ENCODE measurements around the gene TMEM59.
"Not testable (repeated sequence)": the region's sequence is repeated elsewhere in the genome, so short reads cannot be mapped to it uniquely, and the experiment has no call there.

The TMEM59 gene

DNA sequence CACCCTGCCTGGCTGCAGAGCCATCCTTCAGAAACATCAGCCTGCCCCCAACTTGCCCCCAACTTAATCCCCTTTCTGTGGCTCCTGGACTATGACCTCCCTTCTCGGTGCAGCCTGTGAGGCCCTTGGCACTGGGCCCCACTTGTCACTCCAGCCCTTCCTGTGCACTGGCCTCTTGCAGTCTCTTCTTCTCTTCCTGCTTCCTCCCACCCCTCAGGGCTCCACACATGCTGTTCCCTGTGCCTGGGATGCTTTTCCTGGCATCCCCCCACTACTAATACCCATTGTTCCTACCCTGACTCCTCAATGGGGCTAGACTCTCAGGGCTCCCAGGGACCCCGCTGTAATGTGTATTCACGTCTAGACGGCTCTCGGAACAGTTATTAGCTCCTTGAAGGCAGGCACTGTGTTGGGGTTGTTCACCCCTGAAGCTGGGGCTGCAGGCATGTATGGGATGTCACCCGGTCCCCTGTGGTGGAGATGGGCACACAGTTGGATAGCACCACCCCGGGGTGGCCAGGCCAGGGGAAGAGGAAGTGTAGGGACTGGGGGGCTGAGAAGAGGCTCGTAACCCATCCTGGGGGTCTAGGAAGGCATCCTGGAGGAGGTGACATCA lies 39.5 kb downstream of the TMEM59 start:
- DNase-seq (ENCODE audit: low read depth, low spot score), result no peak

DNA sequence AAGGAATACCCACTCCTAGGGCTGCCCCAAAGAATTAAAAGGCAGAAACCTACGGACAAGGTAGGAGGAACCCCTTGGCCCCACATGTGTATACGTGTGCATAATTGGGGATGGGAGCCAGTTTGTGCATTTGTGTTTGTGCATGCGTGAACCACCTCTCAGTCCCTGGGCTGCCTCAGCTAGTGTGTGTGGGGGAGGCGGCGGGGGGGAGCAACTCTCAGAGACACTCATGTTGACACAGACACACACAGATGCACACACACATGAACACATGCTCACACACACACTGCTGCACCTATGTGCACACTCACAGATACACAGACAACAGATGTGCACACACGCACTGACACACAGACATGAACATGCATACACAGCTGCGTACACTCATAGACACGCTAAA lies 40.1 kb downstream of the TMEM59 start:
- DNase-seq (ENCODE audit: low read depth, low spot score), result no peak

DNA sequence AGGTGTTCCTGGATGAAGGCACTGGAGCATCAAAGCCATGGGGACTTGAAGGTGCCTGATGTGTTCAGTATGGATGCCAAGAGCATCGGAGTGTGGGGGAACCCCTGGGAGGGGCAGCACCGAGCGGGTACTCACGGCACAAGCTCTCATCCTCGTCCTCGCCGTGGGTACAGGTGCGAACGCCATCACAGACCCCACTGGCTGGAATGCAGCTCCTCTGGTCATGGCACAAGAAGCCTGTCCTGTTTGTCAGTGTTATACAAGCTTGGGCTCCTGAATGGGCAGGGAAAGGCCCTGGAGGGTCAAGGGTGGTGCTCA lies 41.0 kb downstream of the TMEM59 start:
- no peak for DNase-seq (ENCODE audit: low read depth, low spot score)

DNA sequence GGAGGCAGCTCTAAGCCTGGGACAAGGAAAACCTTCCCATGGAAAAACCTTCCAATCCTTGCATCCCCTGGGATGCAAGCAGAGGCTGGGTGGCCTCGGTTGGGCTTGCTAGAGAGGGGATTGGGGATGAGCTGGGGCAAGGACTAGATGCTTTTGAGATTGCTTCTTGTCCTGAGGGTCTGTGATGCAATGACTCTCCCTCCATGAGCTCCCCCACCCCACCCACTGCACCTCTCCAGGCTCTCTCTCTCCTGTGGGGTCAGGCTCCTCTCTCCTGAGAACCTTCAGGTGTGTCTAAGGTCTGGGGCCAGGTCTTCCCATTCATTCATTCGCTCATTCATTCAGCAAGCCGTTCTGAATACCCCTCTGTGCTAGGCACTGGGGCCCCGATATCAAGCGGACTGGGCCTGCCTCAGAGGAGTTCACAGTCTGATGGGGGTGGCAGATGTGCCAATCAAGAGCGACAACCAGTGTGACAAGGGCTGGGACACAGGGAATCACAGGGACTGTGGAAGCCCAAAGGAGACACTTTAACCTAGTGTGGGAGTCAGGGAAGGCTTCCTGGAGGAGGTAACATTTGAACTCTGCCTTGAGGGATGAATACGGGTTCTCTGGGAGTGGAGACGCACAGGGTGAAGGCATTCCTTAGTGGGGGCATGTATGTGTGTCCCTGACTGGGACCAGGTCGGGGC lies 41.5 kb downstream of the TMEM59 start:
- DNase-seq (ENCODE audit: low read depth, low spot score), result no peak

DNA sequence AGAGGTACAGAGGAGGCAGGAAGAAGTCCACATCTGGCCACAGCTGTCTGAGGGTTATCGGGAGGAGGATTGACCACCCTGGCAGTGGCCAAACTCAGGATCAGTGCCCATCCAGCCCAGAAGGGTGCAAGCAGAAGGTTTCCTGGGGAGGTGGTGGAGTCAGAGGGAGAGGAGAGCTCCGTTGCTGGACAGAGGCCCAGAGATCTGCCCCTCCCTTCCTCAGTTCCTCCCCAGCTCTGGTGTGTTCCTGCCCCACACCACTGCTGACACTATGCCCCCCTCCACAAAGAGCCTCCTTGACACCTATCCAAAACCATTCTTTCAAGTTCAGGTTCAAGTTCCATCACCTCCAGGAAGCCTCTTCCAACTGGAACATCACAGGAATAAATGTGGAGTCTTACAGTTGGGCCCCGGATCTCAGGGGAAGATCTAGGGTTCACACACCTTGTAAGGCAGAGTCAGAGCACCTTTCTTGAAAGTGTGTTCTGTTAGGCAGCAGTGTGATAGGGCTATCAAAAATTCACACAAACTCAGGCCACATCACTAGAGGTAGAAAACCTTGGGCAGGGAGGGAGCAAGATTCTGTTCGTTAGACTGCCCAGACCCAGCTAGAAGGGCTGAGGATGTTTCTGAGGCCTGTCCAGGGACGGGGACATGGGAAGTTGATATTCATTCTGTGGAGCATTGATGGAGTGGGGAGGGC lies 42.4 kb downstream of the TMEM59 start:
- no peak for DNase-seq (ENCODE audit: low read depth, low spot score)

DNA sequence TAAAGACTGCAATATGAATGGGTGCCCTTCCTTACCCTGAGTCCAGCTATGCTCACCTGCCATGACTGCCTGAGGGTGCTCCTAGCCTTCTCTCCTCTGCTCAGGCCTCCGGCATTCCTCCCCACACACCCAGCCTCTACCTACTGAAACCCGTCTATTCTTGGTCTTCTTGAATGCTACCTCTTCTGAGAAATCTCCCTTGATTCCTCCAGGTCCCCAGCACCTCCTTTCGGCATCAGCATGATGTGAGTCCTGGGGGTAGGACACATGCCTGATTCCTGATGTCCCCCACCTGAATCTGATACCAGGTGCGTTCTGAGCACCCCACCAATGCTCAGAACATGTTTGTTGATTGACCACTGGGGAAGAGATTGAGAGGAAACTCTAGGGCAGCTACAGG lies 43.6 kb downstream of the TMEM59 start:
- no peak for DNase-seq (ENCODE audit: low read depth, low spot score)

DNA sequence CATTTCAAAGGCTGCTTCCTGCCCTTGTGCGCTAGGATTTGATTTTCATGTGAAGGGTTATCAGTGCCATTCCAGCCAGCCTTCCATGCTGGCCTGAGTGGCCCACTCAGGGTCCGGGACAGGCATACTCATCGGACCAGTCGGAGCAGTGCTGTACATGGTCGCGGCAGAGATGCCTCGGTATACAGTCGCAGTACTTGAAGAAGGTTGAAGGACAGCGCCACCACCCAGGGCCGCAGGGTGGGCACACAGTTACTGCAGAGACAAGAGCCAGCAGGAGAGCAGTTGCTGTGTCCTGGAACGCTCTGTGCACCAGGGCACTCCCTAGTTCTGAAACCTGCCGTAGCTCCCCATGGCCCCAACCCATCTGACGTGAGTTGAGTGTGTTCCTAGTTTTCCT lies 44.1 kb downstream of the TMEM59 start:
- DNase-seq (ENCODE audit: low read depth, low spot score), result no peak

DNA sequence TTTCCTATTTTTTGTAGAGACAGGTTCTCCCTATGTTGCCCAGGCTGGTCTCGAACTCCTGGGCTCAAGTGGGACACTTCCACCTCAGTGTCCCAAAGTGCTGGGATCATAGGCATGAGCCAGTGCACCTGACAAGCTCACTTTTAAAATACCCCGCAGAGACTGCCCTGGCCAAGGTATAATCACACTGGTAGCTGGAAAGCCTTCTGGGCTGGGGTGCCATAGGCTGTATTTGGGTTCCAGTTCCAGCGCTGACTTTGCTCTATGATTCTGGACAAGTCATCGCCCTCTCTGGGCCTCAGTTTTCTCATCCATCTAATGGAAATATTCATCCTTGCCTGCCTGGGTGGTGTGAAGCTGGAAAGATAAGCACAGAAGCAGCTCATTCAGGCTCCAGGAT lies 45.4 kb downstream of the TMEM59 start:
- DNase-seq (ENCODE audit: low read depth, low spot score), result no peak

DNA sequence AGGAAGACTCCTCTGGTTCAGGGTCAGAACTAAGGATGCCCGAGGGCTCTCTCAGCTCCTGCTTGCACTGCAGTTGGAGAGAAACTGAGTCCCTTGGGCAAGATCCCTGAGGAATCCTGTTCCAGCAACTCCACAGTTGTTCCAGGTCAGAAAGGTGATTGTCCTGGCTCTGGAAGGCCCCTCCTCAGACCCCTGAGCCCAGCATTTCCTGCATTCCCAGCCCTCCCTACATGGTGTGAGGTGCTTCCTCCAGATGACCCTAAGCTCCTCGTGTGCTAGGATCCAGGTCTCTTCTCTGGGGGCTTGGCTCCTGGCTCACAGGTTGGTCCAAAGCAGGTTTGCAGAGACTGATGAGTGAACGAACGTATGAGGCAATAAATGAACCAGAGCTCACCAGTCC lies 46.5 kb downstream of the TMEM59 start:
- no peak for DNase-seq (ENCODE audit: low read depth, low spot score)

DNA sequence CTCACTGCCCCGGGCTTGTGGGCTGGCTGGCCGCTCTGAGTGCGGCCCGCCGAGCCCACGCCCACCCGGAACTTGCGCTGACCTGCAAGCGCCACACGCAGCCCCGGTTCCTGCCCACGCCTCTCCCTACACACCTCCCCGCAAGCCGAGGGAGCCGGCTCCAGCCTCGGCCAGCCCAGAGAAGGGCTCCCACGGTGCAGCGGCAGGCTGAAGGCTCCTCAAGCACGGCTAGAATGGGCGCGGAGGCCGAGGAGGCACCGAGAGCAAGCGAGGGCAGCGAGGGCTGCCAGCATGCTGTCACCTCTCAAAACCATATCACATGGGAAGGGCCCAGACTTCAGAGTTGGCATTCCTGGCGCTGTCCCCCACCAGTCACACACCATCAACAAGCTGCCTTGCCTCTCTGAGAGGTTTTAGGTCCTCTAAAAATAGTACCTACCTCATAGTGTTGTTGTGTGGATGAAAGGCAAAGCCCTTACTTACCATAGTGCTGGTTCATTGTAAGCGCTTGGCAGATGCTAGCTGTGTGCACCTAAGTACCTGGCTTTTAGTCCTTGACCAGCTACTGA lies 48.4 kb downstream of the TMEM59 start:
- DNase-seq (ENCODE audit: low read depth, low spot score), result no peak

DNA sequence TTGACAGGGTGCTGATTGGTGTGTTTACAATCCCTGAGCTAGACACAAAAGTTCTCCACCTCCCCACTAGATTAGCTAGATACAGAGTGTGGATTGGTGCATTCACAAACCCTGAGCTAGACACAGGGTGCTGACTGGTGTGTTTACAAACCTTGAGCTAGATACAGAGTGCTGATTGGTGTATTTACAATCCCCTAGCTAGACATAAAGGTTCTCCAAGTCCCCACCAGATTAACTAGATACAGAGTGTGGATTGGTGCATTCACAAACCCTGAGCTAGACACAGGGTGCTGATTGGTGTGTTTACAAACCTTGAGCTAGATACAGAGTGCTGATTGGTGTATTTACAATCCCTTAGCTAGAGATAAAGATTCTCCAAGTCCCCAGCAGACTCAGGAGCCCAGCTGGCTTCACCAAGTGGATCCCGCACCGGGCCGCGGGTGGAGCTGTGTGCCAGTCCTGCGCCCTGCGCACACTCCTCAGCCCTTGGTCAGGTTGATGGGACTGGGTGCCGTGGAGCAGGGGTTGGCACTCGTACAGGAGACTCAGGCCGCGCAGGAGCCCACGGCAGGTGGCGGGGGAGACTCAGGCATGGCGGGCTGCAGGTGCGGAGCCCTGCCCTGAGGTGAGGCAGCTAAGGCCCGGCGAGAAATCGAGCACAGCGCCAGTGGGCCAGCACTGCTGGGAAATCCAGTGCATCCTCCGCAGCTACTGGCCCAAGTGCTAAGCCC lies 49.1 kb downstream of the TMEM59 start:
- not testable (repeated sequence) for DNase-seq (ENCODE audit: low read depth, low spot score)

DNA sequence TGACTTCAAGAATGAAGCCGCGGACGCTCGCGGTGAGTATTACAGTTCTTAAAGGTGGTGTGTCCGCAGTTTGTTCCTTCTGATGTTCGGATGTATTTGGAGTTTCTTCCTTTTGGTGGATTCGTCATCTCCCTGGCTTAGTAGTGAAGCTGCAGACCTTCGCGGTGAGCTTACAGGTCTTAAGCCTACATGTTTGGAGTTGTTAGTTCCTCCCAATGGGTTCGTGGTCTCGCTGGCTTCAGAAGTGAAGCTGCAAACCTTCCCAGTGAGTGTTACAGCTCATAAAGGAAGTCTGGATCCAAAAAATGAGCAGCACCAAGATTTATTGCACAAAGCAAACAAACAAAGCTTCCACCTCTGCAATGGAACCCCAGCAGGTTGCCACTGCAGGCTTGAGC lies 49.8 kb downstream of the TMEM59 start:
- no peak for DNase-seq (ENCODE audit: low read depth, low spot score)

DNA sequence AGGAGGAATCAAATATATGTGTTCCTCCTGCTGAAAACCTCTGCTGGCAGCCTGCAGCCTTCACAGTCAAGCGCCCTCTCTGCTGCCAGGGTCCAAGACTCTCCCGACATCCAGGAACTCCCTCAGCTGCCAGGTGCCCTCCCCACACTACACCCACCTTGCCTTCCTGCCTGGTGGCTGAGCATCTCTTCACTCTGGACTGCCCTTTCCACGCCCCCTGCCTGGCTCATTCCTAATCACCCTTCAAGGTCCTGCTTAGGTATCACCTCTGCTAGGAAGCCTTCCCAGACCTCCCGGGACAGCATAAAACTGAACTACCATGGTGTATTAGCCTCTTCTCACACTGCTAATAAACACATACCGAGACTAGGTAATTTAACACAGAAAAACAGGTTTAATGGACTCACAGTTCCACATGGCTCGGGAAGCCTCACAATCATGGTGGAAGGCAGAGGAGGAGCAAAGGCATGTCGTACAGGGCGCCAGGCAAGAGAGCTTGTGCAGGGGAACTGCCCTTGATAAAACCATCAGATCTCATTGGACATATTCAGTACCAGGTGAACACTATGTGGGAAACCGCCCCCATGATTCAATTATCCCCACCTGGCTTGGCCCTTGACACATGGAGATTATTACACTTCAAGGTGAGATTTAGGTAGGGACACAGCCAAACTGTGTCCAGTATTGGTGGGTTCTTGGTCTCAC lies 50.3 kb downstream of the TMEM59 start:
- DNase-seq (ENCODE audit: low read depth, low spot score), result no peak

DNA sequence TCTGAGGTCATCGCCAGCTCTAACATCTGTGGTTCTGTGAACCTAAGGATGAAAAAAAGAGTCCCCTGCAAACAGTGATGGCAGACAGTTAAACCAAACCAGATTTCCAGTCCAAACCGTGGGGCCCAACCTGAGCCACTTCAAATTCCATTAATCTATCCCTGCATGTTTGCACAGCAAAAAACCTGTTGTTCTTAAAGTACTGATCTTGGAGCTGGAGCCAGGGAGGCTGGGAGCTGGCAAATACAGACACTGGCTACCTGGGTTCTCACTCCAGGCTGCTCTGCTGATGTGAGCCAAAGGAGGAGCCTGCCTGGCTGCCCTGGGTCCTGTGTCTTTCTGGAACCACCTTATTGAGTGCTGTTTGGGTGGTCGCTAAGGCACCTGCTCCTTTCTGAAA lies 51.4 kb downstream of the TMEM59 start:
- DNase-seq (ENCODE audit: low read depth, low spot score), result no peak

DNA sequence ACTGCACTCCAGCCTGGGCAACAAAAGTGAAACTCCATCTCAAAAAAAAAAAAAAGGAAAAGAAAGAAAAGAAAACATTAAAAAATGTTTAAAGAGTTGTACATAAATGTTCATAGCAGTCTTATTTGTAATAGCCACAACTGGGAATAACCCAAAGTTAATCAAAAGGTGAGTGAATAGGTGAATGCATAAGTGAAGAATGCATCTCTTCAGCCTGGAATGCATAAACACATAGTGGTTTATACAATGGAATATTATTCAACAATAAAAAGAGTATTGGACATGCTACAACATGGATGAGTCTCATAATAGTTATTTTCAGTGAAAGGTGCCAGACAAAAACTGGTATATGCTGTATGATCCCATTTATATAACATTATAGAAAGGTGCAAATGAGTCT lies 53.1 kb downstream of the TMEM59 start:
- DNase-seq (ENCODE audit: low read depth, low spot score), result no peak

DNA sequence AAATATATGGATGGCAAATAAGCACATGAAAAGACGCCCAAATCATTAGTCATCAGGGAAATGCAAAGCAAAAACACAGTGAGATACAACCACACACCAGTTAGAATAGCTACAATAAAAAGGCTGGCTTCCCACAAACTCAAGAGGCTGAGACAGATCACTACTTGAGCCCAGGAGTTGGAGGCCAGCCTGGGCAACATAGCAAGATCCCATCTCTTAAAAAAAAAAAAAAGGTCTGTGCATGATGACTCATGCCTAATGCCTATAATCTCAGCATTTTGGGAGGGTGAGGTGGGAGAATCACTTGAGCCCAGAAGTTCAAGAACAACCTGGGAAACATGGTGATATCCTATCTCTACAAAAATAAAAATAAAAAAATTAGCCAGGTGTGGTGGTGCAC lies 54.8 kb downstream of the TMEM59 start:
- DNase-seq (ENCODE audit: low read depth, low spot score), result no peak

DNA sequence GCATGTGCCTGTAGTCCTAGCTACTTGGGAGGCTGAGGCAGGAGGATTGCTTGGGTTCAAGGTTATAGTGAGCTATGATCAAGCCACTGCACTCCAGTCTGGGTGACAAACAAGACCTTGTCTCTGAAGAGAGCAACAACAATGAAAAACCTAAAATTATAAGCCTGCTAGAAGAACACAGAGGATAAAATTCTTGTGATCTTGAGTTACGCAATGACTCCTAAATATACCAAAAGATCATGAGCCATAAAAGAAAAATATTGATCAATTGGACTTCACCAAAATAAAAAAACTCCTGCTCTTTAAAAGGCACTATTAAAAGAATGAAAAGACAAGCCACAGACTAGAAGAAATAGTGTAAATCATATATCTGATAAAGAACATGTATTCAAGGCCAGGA lies 57.3 kb downstream of the TMEM59 start:
- no peak for DNase-seq (ENCODE audit: low read depth, low spot score)

DNA sequence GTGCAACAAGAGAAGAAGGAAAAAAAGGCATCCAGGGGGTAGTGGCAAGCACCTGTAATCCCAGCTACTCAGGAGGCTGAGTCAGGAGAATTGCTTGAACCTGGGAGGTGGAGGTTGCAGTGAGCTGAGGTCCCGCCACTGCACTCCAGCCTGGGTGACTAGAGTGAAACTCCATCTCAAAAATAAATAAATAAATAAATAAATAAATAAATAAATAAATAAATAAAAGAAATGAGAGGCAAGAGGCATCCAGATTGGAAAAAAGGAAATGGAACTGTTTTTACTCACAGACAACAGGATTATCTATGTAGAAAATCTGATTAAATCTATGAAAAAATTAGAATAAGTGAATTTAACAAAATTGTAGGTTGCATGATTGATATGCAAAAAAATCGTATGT lies 58.5 kb downstream of the TMEM59 start:
- DNase-seq (ENCODE audit: low read depth, low spot score), result not testable (repeated sequence)

DNA sequence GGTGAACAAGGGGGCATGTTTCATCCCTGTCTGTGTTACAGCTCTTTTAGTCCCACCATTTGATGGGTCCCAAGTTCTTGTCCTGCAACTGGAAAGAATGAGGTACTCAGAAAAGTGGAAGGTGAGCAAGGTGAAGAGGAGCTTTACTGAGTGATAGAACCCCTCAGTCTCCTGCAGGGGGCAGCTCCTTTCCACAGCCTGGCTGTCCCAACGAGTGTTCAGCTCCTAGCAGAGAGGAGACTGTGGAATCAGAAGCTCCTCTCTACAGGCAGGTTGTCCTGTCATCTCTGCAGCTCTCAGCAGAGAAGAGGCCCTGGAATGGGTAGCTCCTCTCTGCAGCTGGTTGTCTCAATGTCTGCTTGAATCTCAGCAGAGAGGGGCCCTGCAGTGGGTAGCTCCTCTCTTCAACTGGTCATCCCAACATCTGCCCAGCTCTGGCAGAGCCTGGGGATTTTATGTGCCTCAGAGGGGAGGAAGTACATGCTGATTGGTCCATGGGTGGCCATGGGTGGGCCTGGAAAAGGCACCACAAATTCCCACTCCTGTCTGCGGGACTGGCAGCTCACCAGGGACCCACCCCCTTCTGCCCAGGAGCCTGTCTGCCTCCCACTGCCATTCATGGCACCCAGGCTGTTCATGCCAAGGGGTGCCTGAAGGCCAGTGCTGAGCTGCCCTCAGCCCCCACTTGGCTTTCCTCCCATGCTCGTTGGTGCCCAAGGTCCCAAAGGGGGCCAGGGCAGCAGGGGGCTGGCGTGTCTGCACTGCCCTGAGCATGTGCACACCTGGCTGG lies 60.7 kb downstream of the TMEM59 start:
- DNase-seq (ENCODE audit: low read depth, low spot score), result no peak

DNA sequence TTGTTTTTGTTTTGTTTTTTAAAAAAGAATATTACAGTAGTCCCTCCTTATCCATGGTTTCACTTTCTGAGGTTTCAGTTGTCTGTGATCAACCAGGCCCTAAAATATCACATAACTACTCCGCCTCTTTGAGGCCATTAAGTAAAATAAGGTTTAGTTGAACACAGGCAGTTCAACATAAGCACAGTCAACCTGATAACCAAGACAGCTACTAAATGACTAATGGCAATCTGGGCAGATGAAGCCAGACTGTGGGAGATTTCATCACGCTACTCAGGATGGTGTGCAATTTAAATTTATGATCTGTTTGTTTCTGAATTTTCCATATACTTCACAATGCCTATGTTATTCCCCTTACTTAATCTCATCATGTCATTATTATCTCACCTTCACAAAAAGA lies 65.1 kb downstream of the TMEM59 start:
- DNase-seq (ENCODE audit: low read depth, low spot score), result no peak

DNA sequence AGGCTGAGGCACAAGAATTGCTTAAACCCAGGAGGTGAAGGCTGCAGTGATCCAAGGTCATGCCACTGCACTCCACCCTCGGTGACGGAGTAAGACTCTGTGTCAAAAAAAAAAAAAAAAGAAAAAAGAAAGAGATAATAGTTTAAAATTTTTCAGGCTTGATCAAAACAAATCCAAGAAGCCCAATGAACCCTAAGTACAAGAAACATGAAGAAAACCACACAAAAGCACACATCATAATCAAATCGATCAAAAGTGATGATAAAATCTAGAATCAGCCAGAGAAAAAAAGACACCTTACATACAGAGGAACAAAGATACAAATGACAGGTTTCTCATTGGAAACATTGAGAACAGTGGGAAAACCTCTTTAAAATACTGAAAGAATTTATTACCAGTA lies 66.5 kb downstream of the TMEM59 start:
- DNase-seq (ENCODE audit: low read depth, low spot score), result no peak

All from astrocyte of the hippocampus (primary cell).